Hepatocyte (in vitro differentiated cells): ENCODE results near the gene SLC39A10. TPM values are rescaled to one million over a fixed set of nuclear protein-coding genes. Genes with fewer than 3 reads are reported as not detected.

Source experiments
- DNase-seq: peaks from one replicate; pipeline ENCODE4 v3.0.0-alpha.2; 2016; ENCODE audit warnings: low spot score
- H2AFZ ChIP-seq: fragments of 200-600 bp; sonication (generic); 2 replicates; pipeline ENCODE4 v1.6.0; 2016; ENCODE audit warnings: antibody characterized with exemption, mild to moderate bottlenecking
- H3K27ac ChIP-seq: fragments of 200-600 bp; sonication (generic); 2 replicates; pipeline ENCODE4 v1.5.1; 2016; ENCODE audit warnings: mild to moderate bottlenecking
- H3K27me3 ChIP-seq: fragments of 200-600 bp; sonication (generic); 2 replicates; pipeline ENCODE4 v1.6.1; 2016
- H3K36me3 ChIP-seq: fragments of 200-600 bp; sonication (generic); replicated peaks from 2 replicates; pipeline ENCODE4 v1.5.1; 2016; ENCODE audit warnings: low read depth; ENCODE audit not compliant: insufficient read depth
- H3K4me1 ChIP-seq: fragments of 200-600 bp; sonication (generic); 2 replicates; pipeline ENCODE4 v1.5.1; 2016; ENCODE audit warnings: mild to moderate bottlenecking, moderate library complexity; ENCODE audit not compliant: insufficient read depth
- H3K4me2 ChIP-seq: fragments of 200-600 bp; sonication (generic); 2 replicates; pipeline ENCODE4 v1.6.0; 2016
- H3K4me3 ChIP-seq: fragments of 200-600 bp; sonication (generic); 2 replicates; pipeline ENCODE4 v1.5.1; 2016; ENCODE audit warnings: mild to moderate bottlenecking
- H3K79me2 ChIP-seq: fragments of 200-600 bp; sonication (generic); 2 replicates; pipeline ENCODE4 v1.6.0; 2017; ENCODE audit warnings: mild to moderate bottlenecking
- H3K9me2 ChIP-seq: fragments of 200-600 bp; sonication (generic); replicated peaks from 2 replicates; pipeline ENCODE4 v1.6.0; 2017; ENCODE audit warnings: mild to moderate bottlenecking; ENCODE audit not compliant: insufficient read depth
- H3K9me3 ChIP-seq: fragments of 200-600 bp; sonication (generic); 2 replicates; pipeline ENCODE4 v1.5.1; 2016; ENCODE audit warnings: low read depth, mild to moderate bottlenecking
- H4K20me1 ChIP-seq: fragments of 200-600 bp; sonication (generic); 2 replicates; pipeline ENCODE4 v1.6.0; 2016; ENCODE audit warnings: mild to moderate bottlenecking; ENCODE audit not compliant: insufficient read depth, poor library complexity, severe bottlenecking
- EZH2 ChIP-seq: fragments of 200-600 bp; sonication (generic); IDR thresholded peaks from 2 replicates; pipeline ENCODE4 v1.6.1; 2016; ENCODE audit warnings: antibody characterized with exemption, mild to moderate bottlenecking, borderline replicate concordance
- EZH2phosphoT487 ChIP-seq: fragments of 200-600 bp; sonication (generic); IDR thresholded peaks from one replicate; pipeline ENCODE4 v1.6.1; 2018; ENCODE audit warnings: antibody characterized with exemption, mild to moderate bottlenecking, low read depth, moderate library complexity; ENCODE audit not compliant: unreplicated experiment, severe bottlenecking
- WGBS: methylation state at CpG from one replicate; pipeline ENCODE4 v1.1.6; 2016; ENCODE audit warnings: low lambda C conversion rate; ENCODE audit errors: missing lambda C conversion rate; 5-methylcytosine and 5-hydroxymethylcytosine counted together
- polyA plus RNA-seq: library from polyadenylated mRNA; unstranded; fragments of >200 nt; fragmentation: Nextera tagmentation; extraction: Ambion mirVana; gene quantifications from 2 replicates; pipeline ENCODE4 v1.2.1, GENCODE V29; 2016
- total RNA-seq: library from RNA; depleted of rRNA; stranded (reverse); fragments of >200 nt; gene quantifications from 2 replicates; pipeline ENCODE4 v1.2.3, GENCODE V29; 2014
- TF ChIP-seq, protein P1 (sequence below): fragments of 200-600 bp; sonication (generic); IDR thresholded peaks from 2 replicates; pipeline ENCODE4 v1.5.1; 2016; ENCODE audit warnings: antibody characterized with exemption, mild to moderate bottlenecking; ENCODE audit not compliant: poor library complexity

The SLC39A10 gene, protein sequence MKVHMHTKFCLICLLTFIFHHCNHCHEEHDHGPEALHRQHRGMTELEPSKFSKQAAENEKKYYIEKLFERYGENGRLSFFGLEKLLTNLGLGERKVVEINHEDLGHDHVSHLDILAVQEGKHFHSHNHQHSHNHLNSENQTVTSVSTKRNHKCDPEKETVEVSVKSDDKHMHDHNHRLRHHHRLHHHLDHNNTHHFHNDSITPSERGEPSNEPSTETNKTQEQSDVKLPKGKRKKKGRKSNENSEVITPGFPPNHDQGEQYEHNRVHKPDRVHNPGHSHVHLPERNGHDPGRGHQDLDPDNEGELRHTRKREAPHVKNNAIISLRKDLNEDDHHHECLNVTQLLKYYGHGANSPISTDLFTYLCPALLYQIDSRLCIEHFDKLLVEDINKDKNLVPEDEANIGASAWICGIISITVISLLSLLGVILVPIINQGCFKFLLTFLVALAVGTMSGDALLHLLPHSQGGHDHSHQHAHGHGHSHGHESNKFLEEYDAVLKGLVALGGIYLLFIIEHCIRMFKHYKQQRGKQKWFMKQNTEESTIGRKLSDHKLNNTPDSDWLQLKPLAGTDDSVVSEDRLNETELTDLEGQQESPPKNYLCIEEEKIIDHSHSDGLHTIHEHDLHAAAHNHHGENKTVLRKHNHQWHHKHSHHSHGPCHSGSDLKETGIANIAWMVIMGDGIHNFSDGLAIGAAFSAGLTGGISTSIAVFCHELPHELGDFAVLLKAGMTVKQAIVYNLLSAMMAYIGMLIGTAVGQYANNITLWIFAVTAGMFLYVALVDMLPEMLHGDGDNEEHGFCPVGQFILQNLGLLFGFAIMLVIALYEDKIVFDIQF
- total RNA-seq (69.4 and 80.2 TPM in 2 replicates), polyA plus RNA-seq (32.1 and 33.5 TPM in 2 replicates)

DNA sequence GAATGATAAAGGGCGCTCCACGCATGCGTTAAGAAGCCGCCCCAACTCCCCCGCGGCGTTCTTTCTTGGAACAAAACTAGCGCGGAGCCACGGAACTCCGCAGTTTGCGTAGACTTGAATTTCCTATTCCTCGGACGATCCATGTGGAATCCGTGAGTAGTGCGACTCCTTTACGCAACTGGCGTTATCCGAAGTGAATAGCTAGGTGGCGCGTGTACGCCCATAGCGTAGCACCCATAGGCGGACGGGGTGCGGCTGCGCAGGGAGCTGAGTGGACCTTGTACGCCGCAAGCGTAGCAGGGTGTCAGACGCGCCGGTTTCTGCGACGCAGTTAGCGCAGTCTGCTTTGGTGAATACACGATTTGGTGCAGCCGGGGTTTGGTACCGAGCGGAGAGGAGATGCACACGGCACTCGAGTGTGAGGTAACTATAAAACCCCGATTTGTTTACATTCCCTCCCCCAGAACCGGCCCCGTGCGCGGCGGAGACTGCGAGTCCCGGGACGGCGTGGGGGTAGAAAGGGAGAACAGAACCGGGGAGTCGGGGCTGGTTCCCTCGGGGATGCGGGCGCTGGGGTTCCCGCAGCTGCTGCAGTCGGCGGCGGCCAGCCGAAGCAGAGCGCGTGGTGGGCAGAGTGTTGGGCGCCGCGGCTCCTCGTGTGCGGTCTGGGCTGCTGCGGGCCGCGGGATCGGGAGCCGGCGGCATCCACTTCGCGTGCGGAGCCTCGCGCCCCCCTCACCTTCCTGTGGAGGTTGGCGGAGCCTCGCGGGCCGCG lies at the start of gene SLC39A10:
SLC39A10 (plus strand) TSS at position 368 of the 775 bp plus-strand sequence. CDS start 22,817 bp downstream, outside the sequence.
- no peaks in the 10 kb centered on the region for H3K9me3 ChIP-seq
- H4K20me1 ChIP-seq, result peaks cover 20% of the 10 kb centered on the region
- H3K79me2 ChIP-seq, result peaks cover 44% of the 10 kb centered on the region
- TF ChIP-seq EZH2phosphoT487 (no peak), EZH2 (no peak)
- TF ChIP-seq, protein P1, sequence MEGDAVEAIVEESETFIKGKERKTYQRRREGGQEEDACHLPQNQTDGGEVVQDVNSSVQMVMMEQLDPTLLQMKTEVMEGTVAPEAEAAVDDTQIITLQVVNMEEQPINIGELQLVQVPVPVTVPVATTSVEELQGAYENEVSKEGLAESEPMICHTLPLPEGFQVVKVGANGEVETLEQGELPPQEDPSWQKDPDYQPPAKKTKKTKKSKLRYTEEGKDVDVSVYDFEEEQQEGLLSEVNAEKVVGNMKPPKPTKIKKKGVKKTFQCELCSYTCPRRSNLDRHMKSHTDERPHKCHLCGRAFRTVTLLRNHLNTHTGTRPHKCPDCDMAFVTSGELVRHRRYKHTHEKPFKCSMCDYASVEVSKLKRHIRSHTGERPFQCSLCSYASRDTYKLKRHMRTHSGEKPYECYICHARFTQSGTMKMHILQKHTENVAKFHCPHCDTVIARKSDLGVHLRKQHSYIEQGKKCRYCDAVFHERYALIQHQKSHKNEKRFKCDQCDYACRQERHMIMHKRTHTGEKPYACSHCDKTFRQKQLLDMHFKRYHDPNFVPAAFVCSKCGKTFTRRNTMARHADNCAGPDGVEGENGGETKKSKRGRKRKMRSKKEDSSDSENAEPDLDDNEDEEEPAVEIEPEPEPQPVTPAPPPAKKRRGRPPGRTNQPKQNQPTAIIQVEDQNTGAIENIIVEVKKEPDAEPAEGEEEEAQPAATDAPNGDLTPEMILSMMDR, result no peak
- H3K27me3 ChIP-seq, result no peaks in the 10 kb centered on the region
- DNase-seq, result peak; percentile 98
- H3K27ac ChIP-seq, result peak within 1 kb of the TSS; percentile 98
- peak within 1 kb of the TSS; percentile 79 for H2AFZ ChIP-seq
- 2% methylated on average over 67 of the region's 85 CpGs for WGBS
- peak within 1 kb of the TSS; percentile 69 for H3K4me3 ChIP-seq
- peaks cover 17% of the 10 kb centered on the region for H3K4me1 ChIP-seq
- no peaks in the 10 kb centered on the region for H3K36me3 ChIP-seq
- peak within 1 kb of the TSS; percentile 75 for H3K4me2 ChIP-seq
- H3K9me2 ChIP-seq, result no peaks in the 10 kb centered on the region

DNA sequence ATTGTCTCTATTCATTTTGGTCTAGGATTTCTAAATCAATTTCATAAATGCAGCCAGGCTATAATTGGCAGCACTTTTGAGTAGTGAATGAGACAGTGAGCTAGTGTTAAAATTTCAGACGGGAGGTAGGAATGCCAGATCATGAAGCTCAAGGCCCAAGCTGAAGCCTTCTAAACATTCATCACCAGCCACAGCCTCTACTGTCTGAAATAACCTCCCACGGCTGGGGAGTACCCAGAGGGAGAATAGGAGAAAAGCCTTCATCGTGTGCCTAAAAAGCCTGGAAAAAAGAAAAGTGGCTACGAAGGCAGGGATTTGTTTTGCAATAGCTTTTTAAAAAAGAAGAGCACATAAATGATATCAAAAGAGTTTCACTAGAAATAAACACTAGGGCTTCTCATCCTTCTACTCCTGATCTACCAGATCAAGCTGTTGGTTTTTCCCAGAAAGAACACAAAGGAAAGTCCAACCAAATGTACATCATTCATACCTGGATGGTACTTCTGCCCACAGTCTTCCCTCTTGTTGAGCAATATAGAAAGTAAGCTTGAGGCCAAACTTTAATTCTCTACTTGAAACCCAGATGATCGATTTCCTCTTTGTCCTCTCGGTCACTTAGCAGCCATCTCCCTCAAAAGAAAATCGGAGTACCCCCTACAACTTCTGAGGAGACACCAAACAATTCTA lies 48.1 kb upstream of the SLC39A10 start:
- Histone ChIP-seq H2AFZ (no peak overlapping the region), H3K79me2 (no peaks in the 10 kb centered on the region), H3K36me3 (no peaks in the 10 kb centered on the region), H3K4me2 (no peak overlapping the region), H3K9me3 (no peaks in the 10 kb centered on the region), H3K27me3 (no peaks in the 10 kb centered on the region), H4K20me1 (no peaks in the 10 kb centered on the region), H3K9me2 (no peaks in the 10 kb centered on the region), H3K27ac (no peak overlapping the region), H3K4me1 (peaks cover 7% of the 10 kb centered on the region), H3K4me3 (no peak overlapping the region)
- DNase-seq, result no peak
- TF ChIP-seq, protein P1, result no peak
- TF ChIP-seq EZH2, result no peak
- TF ChIP-seq EZH2phosphoT487, result no peak
- WGBS, result 88% methylated on average over 7 of the region's 7 CpGs

DNA sequence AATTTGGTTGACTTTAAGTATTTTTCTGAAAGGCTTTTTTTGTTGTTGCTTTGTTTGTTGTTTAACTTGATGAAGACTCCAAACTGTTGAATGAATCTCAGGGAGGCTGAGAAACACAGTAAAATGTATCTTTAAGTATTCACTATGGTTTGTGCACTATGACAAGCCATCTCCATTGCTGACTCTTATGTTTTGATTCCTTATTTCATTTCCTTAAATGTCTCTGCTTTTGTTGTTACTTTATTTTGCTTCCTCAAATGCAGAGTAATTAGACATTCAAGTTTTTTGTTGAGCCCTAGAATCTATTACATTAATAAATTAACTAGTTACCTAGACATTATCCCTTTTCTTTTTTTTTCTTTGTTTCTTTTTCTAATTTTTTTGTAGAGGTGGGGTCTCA lies 46.3 kb upstream of the SLC39A10 start:
- H2AFZ ChIP-seq, result no peak overlapping the region
- H3K4me3 ChIP-seq, result no peak overlapping the region
- H3K27me3 ChIP-seq, result no peaks in the 10 kb centered on the region
- DNase-seq, result no peak
- H3K27ac ChIP-seq, result no peak overlapping the region
- no peaks in the 10 kb centered on the region for H3K9me2 ChIP-seq
- H3K4me2 ChIP-seq, result no peak overlapping the region
- no peaks in the 10 kb centered on the region for H3K79me2 ChIP-seq
- H4K20me1 ChIP-seq, result no peaks in the 10 kb centered on the region
- no peaks in the 10 kb centered on the region for H3K36me3 ChIP-seq
- no peaks in the 10 kb centered on the region for H3K9me3 ChIP-seq
- peaks cover 7% of the 10 kb centered on the region for H3K4me1 ChIP-seq
- TF ChIP-seq, protein P1, result no peak
- no peak for TF ChIP-seq EZH2
- TF ChIP-seq EZH2phosphoT487, result no peak
